Mononuclear cell (primary cell): ENCODE results near the gene LARP4. TPM values are rescaled to one million over a fixed set of nuclear protein-coding genes. Genes with fewer than 3 reads are reported as not detected.
"Not testable (repeated sequence)": the region's sequence is repeated elsewhere in the genome, so short reads cannot be mapped to it uniquely, and the experiment has no call there.

Experiments used
- H3K27me3 ChIP-seq: 2 replicates; pipeline ENCODE4 v1.6.0; 2011; ENCODE audit warnings: low read length, control low read depth; ENCODE audit not compliant: insufficient read depth
- H3K4me1 ChIP-seq: 2 replicates; pipeline ENCODE4 v1.5.1; 2011; ENCODE audit warnings: mild to moderate bottlenecking, low read length, control low read depth; ENCODE audit not compliant: insufficient read depth
- H3K4me3 ChIP-seq: 2 replicates; pipeline ENCODE4 v1.5.1; 2011; ENCODE audit warnings: mild to moderate bottlenecking, low read length, moderate library complexity
- H3K9me3 ChIP-seq: 2 replicates; pipeline ENCODE4 v1.5.1; 2011; ENCODE audit warnings: low read depth, mild to moderate bottlenecking, control low read depth, low read length
- total RNA-seq: library from RNA; depleted of rRNA; stranded (reverse); fragments of >200 nt; gene quantifications from one replicate; pipeline ENCODE4 v1.2.3, GENCODE V29; 2012

The LARP4 gene
- total RNA-seq, 1 donor: 41.8 TPM

- H3K9me3 ChIP-seq, H3K27me3 ChIP-seq, H3K4me1 ChIP-seq, H3K4me3 ChIP-seq: not testable (repeated sequence)
Measured at GRCh38 chr12:50388793-50389192, 11.9 kb upstream of the LARP4 start.

DNA sequence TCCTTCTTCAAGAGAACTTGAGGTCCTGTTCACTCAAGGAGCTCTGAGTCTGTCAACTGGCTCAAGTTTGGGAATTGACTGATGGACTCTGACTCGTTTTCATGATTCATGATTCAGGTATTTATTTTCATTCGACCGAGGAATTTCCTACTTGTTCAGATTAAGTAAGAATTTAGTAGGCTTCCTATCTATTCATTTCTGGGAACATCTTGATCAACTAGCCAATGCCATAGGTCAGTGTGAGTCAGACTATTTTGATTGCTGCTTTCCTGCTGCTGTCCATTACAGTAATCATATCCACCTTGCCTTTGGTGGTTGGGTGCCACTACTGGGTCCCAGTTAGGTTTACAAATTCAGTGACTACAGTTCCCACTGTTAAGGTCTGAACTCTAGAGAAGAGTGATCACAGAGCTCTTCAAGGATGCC is 10.4 kb upstream of the LARP4 start:
- Histone ChIP-seq H3K4me1 (no peaks in the 10 kb centered on the region), H3K27me3 (no peaks in the 10 kb centered on the region), H3K4me3 (no peak overlapping the region), H3K9me3 (no peaks in the 10 kb centered on the region)

GRCh38 chr12:50394469-50395029 is 6.1 kb upstream of the LARP4 start:
- no peaks in the 10 kb centered on the region for H3K27me3 ChIP-seq
- no peak overlapping the region for H3K4me3 ChIP-seq
- H3K4me1 ChIP-seq: no peaks in the 10 kb centered on the region
- H3K9me3 ChIP-seq: no peaks in the 10 kb centered on the region

DNA sequence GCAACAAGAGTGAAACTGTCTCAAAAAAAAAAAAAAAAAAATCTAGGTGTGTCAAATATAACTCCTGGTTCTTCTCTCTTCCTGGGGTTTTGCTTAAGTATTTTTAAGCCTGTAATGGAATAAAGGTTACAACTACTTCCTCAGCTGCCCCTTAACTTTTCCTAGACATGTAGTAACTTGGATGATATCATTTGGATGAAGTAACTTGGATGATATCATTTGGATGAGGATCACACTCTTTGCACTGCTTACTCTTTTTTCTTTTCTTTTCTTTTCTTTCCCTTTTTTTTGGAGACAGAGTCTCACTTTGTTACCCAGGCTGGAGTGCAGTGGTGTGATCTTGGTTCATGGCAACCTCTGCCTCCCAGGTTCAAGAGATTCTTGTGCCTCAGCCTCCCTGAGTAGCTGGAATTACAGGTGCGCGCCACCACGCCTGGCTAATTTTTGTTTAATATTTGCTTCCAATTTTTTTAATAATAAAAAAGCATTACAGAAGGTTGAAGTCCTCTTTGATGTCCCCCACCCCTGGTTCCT is 3.5 kb upstream of the LARP4 start:
- H3K9me3 ChIP-seq: no peaks in the 10 kb centered on the region
- H3K4me3 ChIP-seq: no peak overlapping the region
- no peaks in the 10 kb centered on the region for H3K27me3 ChIP-seq
- peaks cover 8% of the 10 kb centered on the region for H3K4me1 ChIP-seq

DNA sequence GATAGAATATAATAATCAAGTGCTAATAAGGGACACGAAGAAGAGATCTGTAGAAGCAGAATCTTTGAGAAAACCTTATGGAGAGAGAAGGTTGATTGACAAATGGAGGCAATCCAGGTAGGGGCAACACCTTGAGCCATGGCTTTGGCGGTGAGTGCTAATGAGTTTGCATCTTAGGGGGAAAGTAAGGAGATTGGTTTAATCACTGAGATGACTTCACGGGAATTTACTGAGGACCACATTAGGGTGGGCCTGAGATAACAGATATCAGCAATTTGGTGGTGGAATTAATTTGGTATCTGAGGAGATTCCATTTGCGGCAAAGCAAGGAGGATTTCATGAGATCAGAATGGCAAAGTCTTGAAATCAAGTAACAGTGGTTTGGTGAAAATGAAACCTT is 1.8 kb upstream of the LARP4 start:
- peaks cover 17% of the 10 kb centered on the region for H3K4me1 ChIP-seq
- H3K9me3 ChIP-seq: no peaks in the 10 kb centered on the region
- H3K4me3 ChIP-seq: no peak overlapping the region
- H3K27me3 ChIP-seq: no peaks in the 10 kb centered on the region

DNA sequence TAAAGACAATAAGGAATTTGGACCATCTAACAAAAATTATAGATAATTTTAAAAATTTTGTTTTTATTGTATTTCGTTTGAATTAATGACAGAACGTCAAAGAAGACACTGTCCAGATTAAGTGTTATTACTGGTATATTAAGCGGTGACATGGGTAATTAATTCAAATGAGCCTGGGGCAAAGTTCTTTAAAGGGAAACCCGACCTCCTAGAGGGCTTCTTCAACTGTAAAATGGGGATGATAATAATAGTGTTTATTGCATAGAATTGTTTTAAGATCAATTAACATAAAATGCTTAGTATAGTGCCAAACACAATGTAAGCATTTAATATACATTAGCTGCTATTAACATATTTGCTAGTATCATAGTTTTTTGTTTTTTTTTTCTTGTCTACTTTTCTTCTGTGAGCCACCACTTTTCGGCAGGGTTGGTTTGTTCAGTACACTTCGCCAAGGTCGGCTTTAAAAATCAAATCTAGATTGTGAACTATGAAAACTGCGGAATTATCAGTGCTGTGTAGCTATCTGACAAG is 514 bp upstream of the LARP4 start:
- Histone ChIP-seq H3K27me3 (no peaks in the 10 kb centered on the region), H3K4me1 (peaks cover 17% of the 10 kb centered on the region), H3K9me3 (no peaks in the 10 kb centered on the region), H3K4me3 (peak overlapping the region; percentile 77)

DNA sequence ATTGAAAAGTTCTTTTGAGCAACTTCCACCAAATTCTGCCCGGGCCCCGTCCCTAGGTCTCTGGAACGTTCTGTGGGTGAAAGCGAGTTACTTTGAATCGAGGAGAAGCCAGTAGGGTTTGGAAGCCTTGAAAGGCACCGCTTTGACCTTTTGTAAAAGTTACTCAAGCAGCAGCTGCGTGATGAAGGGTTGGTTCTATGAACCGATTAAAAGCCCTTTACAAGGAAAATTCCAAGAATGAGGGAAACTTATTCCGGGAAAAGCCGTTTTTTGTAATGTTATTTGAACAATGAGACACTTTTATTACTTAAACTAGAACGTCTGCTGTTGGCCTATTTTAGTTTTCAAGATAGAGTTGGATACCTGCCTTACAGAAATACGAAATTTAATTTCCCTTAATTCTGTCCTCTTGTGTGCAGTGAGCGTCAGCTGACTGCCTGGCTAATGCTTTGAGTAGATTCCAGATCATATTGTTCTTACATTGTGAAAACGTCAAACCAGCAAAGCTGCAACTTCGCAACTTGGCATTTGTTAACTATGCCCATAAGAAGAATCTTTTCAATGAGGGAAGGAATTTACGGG is 906 bp downstream of the LARP4 start:
- Histone ChIP-seq H3K27me3 (no peaks in the 10 kb centered on the region), H3K4me1 (peaks cover 17% of the 10 kb centered on the region), H3K4me3 (peak overlapping the region; percentile 77), H3K9me3 (no peaks in the 10 kb centered on the region)

DNA sequence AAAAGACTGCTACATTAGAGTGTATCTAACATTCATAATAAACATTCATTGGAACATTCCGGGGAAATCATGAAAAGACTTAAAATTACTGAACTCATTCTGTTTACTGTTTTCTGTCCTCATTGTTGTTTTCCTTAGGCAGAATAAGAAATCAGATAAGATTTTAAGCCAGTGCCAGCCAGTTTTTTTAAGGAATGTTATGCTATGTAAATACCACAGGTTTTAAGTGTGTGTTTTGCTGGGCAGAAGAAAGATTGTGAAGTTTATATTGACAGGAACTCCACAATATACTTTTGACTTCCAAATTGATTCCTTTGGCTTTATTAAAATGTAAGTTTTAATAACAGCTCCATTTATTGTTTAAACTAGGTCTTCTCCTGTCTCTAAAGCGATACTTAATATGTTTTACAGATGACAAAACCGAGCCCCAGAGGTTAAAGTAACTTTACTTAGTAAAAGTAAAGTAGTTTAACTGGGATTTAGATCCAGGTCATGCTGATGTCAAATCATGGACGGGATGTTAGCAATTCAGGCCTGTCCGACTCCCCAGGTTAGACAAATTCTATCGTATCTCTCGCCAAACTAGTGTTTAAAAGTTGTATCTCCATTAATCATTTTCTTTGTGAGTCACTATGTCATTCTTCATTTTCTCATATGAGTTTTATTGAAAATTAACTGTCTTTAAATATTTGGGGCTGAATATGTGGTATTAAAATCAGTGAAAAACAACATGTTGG is 1.7 kb downstream of the LARP4 start:
- H3K4me1 ChIP-seq: peaks cover 17% of the 10 kb centered on the region
- no peaks in the 10 kb centered on the region for H3K27me3 ChIP-seq
- H3K9me3 ChIP-seq: no peaks in the 10 kb centered on the region
- H3K4me3 ChIP-seq: no peak overlapping the region

DNA sequence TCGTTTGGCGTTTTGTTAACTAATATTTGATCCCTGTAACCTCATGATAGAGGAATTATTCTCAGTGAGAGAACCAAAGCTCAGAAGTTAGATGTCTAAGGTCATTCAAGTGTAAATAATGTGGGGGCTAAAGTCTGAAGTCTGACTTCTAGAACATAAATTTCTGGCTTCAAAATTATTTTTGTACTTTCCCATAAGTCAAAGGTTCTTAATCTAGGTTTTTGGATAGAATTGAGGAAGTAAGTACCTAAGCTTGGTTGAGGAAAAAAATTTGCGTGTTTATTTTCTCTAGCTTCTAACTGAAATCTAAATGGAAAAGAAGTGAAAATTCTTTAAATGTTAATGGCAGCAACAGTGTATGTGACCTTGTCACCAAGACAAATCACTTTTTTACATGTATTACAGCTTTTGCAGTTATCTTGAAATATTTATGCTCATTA is 2.3 kb downstream of the LARP4 start:
- Histone ChIP-seq H3K4me3 (no peak overlapping the region), H3K9me3 (no peaks in the 10 kb centered on the region), H3K27me3 (no peaks in the 10 kb centered on the region), H3K4me1 (peaks cover 17% of the 10 kb centered on the region)

DNA sequence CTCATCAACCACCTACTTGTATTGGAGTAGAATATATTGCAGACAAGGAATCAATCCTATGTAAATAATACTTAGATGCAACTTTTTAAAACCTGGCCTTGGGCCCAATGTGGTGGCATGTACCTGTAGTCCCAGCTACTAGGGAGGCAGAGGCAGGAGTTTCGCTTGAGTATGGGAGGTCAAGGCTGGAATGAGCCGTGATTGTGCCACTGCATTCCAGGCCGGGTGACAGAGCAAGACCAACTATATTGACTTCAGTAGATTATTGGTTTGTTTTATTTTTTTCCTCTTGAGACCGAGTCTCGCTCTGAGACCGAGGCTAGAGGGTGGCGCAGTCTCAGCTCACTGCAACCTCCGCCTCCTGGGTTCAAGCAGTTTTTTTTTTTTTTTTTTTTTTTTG is 3.6 kb downstream of the LARP4 start:
- Histone ChIP-seq H3K9me3 (no peaks in the 10 kb centered on the region), H3K4me3 (no peak overlapping the region)

DNA sequence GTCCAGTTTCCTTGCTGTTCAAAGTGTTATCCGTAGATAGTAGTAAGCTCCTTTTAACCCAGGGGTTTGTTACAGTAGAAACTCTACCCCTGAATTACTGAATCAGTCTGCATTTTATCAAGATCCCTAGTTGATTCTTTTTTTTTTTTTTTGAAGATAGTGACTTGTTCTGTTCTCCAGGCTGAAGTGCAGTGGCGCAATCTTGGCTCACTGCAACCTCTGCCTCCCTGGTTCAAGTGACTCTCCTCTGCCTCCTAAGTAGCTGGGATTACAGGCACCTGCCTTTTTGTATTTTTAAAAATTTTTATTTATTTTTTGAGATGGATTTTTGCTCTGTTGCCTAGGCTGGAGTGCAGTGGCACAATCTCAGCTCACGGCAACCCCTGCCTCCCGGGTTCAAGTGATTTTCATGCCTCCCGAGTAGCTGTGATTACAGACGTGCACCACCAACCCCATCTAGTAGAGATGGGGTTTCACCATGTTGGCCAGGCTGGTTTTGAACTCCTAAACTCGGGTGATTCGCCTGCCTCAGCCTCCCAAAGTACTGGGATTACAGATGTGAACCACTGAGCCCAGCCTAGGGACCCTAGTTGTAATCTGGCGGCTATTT is 10.5 kb downstream of the LARP4 start:
- peaks cover 5% of the 10 kb centered on the region for H3K4me1 ChIP-seq
- no peak overlapping the region for H3K4me3 ChIP-seq
- no peaks in the 10 kb centered on the region for H3K27me3 ChIP-seq
- H3K9me3 ChIP-seq: no peaks in the 10 kb centered on the region

More for the DNA sequence above, 3.6 kb downstream of the LARP4 start:
- Histone ChIP-seq H3K27me3 (no peaks in the 10 kb centered on the region), H3K4me1 (peaks cover 17% of the 10 kb centered on the region)

- Histone ChIP-seq H3K4me1 (peaks cover 30% of the 10 kb centered on the region), H3K4me3 (no peak overlapping the region), H3K9me3 (no peaks in the 10 kb centered on the region), H3K27me3 (no peaks in the 10 kb centered on the region)
Measured at GRCh38 chr12:50415899-50416479, 15.3 kb downstream of the LARP4 start.

GRCh38 chr12:50419112-50419909 is 18.6 kb downstream of the LARP4 start:
- no peak overlapping the region for H3K4me3 ChIP-seq
- peaks cover 30% of the 10 kb centered on the region for H3K4me1 ChIP-seq
- H3K27me3 ChIP-seq: no peaks in the 10 kb centered on the region
- no peaks in the 10 kb centered on the region for H3K9me3 ChIP-seq

DNA sequence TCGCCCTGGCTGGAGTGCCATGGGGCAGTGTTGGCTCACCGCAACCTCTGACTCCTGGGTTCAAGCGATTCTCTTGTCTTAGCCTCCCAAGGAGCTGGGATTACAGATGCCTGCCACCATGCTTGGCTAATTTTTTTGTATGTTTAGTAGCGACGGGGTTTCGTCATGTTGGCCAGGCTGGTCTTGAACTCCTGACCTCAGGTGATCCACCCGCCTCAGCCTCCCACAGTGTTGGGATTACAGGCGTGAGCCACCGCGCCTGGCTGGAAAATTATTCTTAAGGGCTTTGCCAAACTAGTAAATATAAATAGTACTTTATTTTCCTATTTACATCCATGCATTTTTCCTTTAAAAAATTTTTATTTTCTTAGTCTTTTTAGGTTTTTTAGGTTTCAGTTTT is 22.2 kb downstream of the LARP4 start:
- not testable (repeated sequence) for H3K9me3 ChIP-seq, H3K4me3 ChIP-seq, H3K4me1 ChIP-seq, H3K27me3 ChIP-seq
